ENCODE measurements around the gene CSH1. TPM values are rescaled to one million over a fixed set of nuclear protein-coding genes. Genes with fewer than 3 reads are reported as not detected.
"Not testable (repeated sequence)": the region's sequence is repeated elsewhere in the genome, so short reads cannot be mapped to it uniquely, and the experiment has no call there.

Gene CSH1
- total RNA-seq, 2 experiments from 2014 or later = not detected

DNA sequence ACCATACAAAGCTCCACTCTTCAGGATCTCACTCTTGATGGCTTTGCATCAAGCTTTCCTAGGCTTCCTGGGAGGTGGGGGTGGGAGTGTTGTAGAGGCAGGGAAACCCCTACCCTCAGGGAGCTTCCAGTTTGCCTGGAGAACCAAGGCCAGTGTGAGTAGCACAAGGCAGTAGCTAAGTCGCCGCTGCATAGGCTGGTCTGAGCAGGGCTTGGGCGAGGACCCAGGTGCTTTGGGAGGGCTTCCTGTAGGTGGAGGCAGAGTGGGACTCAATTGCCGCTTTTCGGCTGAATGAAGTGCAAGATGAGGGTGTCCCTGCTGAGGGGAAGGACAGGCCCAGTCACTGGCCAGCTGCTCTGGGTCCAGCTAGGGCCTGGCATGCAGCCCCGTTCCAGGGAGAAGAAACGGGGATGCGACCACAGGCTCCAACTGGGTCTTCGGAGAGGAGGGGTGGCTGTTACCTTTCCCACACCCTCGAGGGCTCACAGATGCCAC, 31.8 kb upstream of the CSH1 start:
- DNase-seq = no peak
- Mint-ChIP-seq H3K27ac (no peak overlapping the region), H3K27me3 (ENCODE audit: low read depth) (no peaks in the 10 kb centered on the region), H3K36me3 (ENCODE audit: low read depth) (peaks cover 6% of the 10 kb centered on the region), H3K9me3 (ENCODE audit: insufficient read depth) (no peaks in the 10 kb centered on the region), H3K4me1 (ENCODE audit: low read depth) (peaks cover 29% of the 10 kb centered on the region), H3K4me3 (no peak overlapping the region)
- POLR2A ChIA-PET = no interaction called here
- no peak for ATAC-seq
- CTCF ChIA-PET = interaction anchor here (0.8 to 8.8 kb wide), 7 partner anchors 9 to 97 kb away, joined by 3 to 59 read pairs (median 12); partner anchors contain the start of gene GH1

DNA sequence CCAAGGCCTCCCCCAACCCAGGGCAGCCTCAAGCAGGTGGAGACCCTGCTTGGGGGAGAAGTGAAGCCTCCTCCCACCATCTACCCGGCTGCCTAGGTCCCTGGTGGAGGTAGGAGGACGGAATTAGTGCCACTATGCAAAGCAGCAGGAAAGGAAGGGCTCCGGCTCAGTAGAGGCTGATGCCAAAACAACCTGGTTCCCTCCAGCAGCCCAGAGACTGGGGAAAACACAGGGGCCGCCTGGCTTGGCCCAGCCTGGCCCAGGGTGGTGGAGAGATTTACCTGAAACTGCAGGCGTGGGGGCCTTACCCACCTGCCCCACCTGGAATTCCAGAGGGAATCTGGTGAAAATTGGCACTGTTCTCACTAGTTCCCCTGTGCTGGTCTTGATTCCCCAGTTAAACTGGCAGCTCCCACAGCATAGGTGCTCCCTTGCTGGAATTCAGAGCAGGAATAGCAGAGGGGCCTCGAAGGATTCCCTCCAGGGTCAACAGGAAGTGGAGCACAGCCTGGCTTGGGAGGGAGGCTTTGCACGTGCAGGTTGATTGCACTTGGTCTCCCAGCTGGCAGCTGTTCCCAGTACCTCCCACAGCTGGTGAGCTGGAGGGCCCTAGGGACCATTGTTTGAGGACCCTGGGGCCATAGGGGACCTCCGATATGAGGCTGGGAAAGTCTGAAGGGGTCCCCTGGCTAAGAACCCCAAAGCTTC, 31.2 kb upstream of the CSH1 start:
- POLR2A ChIA-PET = no interaction called here
- no peak for ATAC-seq
- peaks cover 23% of the 10 kb centered on the region for H3K4me1 Mint-ChIP-seq (ENCODE audit: low read depth)

DNA sequence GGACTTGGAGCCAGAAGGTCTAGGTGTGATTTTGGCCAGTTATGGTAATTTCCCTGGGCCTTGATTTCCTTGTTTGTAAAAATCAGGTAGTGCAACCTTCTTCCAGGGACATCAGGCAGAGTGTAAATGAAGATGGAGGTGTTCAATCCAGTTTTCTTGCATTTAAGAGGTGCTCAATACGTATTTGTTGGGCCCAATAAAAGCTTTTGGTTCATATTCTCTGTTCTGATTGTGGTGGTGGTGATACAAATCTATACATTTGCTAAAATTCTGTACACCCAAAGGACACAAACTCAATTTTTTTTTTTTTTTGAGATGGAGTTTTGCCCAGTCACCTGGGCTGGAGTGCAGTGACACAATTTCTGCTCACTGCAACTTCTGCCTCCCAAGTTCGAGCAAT, 29.8 kb upstream of the CSH1 start:
- peaks cover 6% of the 10 kb centered on the region for H3K36me3 Mint-ChIP-seq (ENCODE audit: low read depth)
- peaks cover 9% of the 10 kb centered on the region for H3K4me1 Mint-ChIP-seq (ENCODE audit: low read depth)
- no peak overlapping the region for H3K27ac Mint-ChIP-seq
- ChIA-PET POLR2A (no interaction called here), CTCF (interaction anchor here (0.9 to 1.5 kb wide), 3 partner anchors 20 to 208 kb away, joined by 4 read pairs; no protein-coding TSS in a partner anchor)
- H3K27me3 Mint-ChIP-seq (ENCODE audit: low read depth) = peaks cover 6% of the 10 kb centered on the region
- no peak for DNase-seq
- ATAC-seq = no peak
- H3K9me3 Mint-ChIP-seq (ENCODE audit: insufficient read depth) = no peaks in the 10 kb centered on the region
- H3K4me3 Mint-ChIP-seq = no peak overlapping the region

More for the DNA sequence above, 31.2 kb upstream of the CSH1 start:
- no peak overlapping the region for H3K4me3 Mint-ChIP-seq
- DNase-seq = no peak
- no peak overlapping the region for H3K27ac Mint-ChIP-seq
- H3K36me3 Mint-ChIP-seq (ENCODE audit: low read depth) = peaks cover 6% of the 10 kb centered on the region
- H3K9me3 Mint-ChIP-seq (ENCODE audit: insufficient read depth) = no peaks in the 10 kb centered on the region
- CTCF ChIA-PET = interaction anchor here (0.8 to 8.8 kb wide), 6 partner anchors 9 to 98 kb away, joined by 3 to 59 read pairs (median 8); partner anchors contain the start of gene GH1
- no peaks in the 10 kb centered on the region for H3K27me3 Mint-ChIP-seq (ENCODE audit: low read depth)

DNA sequence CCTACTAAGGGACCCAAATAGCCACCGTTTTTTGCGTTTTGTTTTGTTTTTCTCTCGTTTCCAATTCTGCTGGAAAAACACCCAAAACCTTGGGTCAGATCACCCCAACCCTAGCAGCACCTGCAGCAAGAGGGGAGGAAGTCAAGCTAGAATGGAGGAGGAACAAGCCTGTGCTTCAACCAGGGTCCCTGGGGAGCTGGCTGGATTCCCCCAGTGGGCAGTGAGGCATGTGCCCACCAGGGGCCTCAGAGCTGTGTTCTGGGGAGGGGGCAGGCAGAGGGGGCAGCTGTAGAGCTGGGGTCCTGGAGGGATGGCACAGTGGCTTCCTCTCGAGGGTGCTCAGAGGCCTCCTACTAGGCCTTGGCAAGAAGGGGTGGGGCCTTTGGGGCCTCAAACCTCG, 29.2 kb upstream of the CSH1 start:
- no peak overlapping the region for H3K27ac Mint-ChIP-seq
- ChIA-PET CTCF (interaction anchor here (0.9 to 1.5 kb wide), 3 partner anchors 21 to 208 kb away, joined by 4 read pairs; no protein-coding TSS in a partner anchor), POLR2A (no interaction called here)
- DNase-seq = no peak
- H3K9me3 Mint-ChIP-seq (ENCODE audit: insufficient read depth) = no peaks in the 10 kb centered on the region
- H3K36me3 Mint-ChIP-seq (ENCODE audit: low read depth) = peaks cover 3% of the 10 kb centered on the region
- peaks cover 6% of the 10 kb centered on the region for H3K27me3 Mint-ChIP-seq (ENCODE audit: low read depth)
- H3K4me3 Mint-ChIP-seq = no peak overlapping the region
- no peak for ATAC-seq
- H3K4me1 Mint-ChIP-seq (ENCODE audit: low read depth) = peaks cover 3% of the 10 kb centered on the region

DNA sequence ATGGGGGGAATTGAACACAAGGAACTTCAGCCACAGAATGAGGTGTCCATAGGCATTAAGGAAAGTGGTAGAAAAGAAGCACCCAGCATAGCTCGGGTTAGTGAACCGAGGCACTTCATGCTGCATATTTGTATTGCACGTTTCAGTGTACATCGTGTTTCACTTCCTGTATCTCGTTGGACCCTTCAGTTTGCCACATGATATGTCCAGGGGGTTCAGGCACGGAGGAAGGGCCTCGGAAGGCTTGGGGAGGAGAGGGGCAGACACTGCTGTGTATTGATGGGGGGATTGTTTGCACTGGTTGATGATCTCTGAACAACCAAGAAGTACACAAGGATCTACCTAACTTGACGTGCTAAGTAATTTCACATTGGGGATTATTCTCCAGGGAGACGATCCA, 26.0 kb upstream of the CSH1 start:
- DNase-seq; POLR2A ChIA-PET; H3K4me3 Mint-ChIP-seq; H3K4me1 Mint-ChIP-seq (ENCODE audit: low read depth); H3K36me3 Mint-ChIP-seq (ENCODE audit: low read depth); ATAC-seq; H3K9me3 Mint-ChIP-seq (ENCODE audit: insufficient read depth); H3K27ac Mint-ChIP-seq: not testable (repeated sequence)
- CTCF ChIA-PET = interaction anchor here (1.3 to 2.3 kb wide), 2 partner anchors 24 to 57 kb away, joined by 3 to 5 read pairs; no protein-coding TSS in a partner anchor
- peaks cover 13% of the 10 kb centered on the region for H3K27me3 Mint-ChIP-seq (ENCODE audit: low read depth)

DNA sequence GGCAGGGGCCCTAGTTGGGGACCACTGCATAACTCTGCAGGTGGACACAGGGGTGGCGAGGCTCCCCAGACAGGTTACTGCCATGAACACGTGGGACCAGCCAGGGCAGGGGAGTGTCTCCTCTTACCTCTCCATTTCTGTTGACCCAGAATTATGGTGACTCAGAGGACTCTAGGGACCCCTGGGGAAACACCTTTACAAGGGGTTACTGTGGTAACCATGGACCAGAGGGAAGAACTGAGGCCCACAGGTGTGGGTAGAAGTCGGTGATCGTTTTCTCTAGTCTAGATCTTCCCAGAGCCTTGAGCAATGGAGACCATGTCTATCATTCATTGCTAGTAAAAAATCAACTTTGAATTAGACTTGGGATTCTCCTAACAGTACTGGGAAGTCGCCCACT, 24.4 kb upstream of the CSH1 start:
- H3K4me3 Mint-ChIP-seq; H3K36me3 Mint-ChIP-seq (ENCODE audit: low read depth); H3K27ac Mint-ChIP-seq; H3K4me1 Mint-ChIP-seq (ENCODE audit: low read depth); DNase-seq; ATAC-seq; H3K9me3 Mint-ChIP-seq (ENCODE audit: insufficient read depth); POLR2A ChIA-PET: not testable (repeated sequence)
- CTCF ChIA-PET = interaction anchor here (1.4 to 5.8 kb wide), 9 partner anchors 17 to 351 kb away, joined by 4 to 114 read pairs (median 15); partner anchors contain the start of gene ICAM2
- H3K27me3 Mint-ChIP-seq (ENCODE audit: low read depth) = peaks cover 15% of the 10 kb centered on the region

DNA sequence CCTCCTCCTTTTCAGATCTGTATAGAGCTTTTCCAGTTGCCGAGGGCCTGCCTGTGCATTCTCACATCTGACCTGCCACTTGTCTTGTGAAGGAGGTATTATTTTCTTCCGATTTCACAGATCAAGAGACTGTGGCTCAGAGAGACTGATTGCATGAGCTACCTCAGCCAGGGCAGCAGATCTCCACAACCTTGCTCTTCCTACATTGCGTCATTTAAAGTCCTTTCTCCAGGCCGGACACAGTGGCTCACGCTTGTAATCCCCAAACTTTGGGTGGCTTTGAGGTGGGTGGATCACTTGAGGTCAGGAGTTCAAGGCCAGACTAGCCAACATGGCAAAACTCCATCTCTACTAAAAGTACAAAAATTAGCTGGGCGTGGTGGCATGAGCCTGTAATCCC, 23.7 kb upstream of the CSH1 start:
- H3K27me3 Mint-ChIP-seq (ENCODE audit: low read depth) = peaks cover 16% of the 10 kb centered on the region
- CTCF ChIA-PET = interaction anchor here (0.6 to 5.8 kb wide), 41 partner anchors 9 to 1341 kb away, joined by 3 to 114 read pairs (median 6); partner anchors contain the start of genes CD79B, CSHL1 and ICAM2
- POLR2A ChIA-PET; ATAC-seq; DNase-seq; H3K36me3 Mint-ChIP-seq (ENCODE audit: low read depth); H3K9me3 Mint-ChIP-seq (ENCODE audit: insufficient read depth); H3K4me3 Mint-ChIP-seq; H3K27ac Mint-ChIP-seq; H3K4me1 Mint-ChIP-seq (ENCODE audit: low read depth): not testable (repeated sequence)

DNA sequence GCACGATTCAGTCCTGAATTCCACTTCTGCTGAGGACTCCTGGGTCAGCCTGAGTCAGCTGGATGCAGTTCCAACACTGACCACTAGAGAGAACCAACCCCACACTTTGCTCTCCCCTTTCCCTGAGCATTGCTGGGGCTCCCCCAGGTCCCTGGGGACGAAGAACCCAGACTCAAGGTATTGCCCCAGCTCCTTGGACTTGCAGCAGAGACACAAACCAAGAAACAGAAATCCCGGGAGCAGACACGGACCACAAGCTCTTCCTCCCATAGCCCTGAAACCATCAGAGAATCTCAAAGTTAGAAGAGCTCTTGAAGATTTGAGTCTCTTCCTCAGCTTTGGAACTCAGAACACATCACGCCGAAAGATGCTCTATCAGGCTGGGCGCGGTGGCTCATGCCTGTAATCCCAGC, 22.9 kb upstream of the CSH1 start:
- H3K36me3 Mint-ChIP-seq (ENCODE audit: low read depth) = no peaks in the 10 kb centered on the region
- peaks cover 16% of the 10 kb centered on the region for H3K27me3 Mint-ChIP-seq (ENCODE audit: low read depth)
- H3K9me3 Mint-ChIP-seq (ENCODE audit: insufficient read depth) = no peaks in the 10 kb centered on the region
- CTCF ChIA-PET = interaction anchor here (0.6 to 5.8 kb wide), 48 partner anchors 8 to 1340 kb away, joined by 3 to 114 read pairs (median 5); partner anchors contain the start of genes CD79B, CSHL1 and ICAM2
- peak; percentile 93 for ATAC-seq
- peaks cover 8% of the 10 kb centered on the region for H3K4me1 Mint-ChIP-seq (ENCODE audit: low read depth)
- peak; percentile 79 for DNase-seq
- no peak overlapping the region for H3K4me3 Mint-ChIP-seq
- POLR2A ChIA-PET = interaction anchor here (1.3 kb wide), 1 partner anchor 71 kb away, joined by 3 read pairs; no protein-coding TSS in a partner anchor
- peak overlapping the region; percentile 47 for H3K27ac Mint-ChIP-seq

DNA sequence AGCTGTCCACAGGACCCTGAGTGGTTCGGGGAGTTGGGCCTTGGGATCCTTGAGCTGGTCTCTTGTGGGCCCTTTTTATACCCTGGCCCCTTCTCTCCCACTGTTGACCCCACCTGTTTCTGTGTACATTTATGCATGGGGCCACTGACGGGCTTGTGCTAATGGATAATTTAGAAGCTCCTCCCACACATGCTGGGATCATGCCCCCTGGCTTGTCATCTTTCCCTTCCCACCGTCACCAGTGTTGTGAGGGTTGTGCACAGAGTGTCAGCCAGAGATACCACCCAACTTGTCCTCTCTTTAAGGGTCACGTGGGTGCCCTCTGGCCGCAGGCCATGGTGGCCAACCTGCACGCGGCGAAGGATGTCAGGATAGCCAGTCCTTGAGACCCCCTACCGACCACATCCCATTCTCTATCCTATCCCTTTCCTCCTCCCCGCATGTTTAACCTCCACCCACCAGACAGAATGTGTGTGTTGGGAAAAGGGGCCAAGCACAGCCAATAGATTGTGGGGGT, 22.5 kb upstream of the CSH1 start, which contains the start of gene GH1:
Gene GH1 (minus strand): TSS at position 51 of the 517 bp plus-strand sequence. CDS start 63 bp downstream, outside the sequence.
- Mint-ChIP-seq H3K27ac (peak within 1 kb of the TSS; percentile 47), H3K27me3 (ENCODE audit: low read depth) (peaks cover 16% of the 10 kb centered on the region)
- H3K4me3 Mint-ChIP-seq; H3K9me3 Mint-ChIP-seq (ENCODE audit: insufficient read depth); H3K4me1 Mint-ChIP-seq (ENCODE audit: low read depth); DNase-seq; H3K36me3 Mint-ChIP-seq (ENCODE audit: low read depth): not testable (repeated sequence)
- POLR2A ChIA-PET = interaction anchor here (1.3 kb wide), 1 partner anchor 72 kb away, joined by 3 read pairs; no protein-coding TSS in a partner anchor
- ATAC-seq = peak; percentile 17
- CTCF ChIA-PET = interaction anchor here (0.8 to 5.8 kb wide), 41 partner anchors 8 to 384 kb away, joined by 3 to 114 read pairs (median 6); partner anchors contain the start of genes CD79B, CSHL1 and ICAM2

DNA sequence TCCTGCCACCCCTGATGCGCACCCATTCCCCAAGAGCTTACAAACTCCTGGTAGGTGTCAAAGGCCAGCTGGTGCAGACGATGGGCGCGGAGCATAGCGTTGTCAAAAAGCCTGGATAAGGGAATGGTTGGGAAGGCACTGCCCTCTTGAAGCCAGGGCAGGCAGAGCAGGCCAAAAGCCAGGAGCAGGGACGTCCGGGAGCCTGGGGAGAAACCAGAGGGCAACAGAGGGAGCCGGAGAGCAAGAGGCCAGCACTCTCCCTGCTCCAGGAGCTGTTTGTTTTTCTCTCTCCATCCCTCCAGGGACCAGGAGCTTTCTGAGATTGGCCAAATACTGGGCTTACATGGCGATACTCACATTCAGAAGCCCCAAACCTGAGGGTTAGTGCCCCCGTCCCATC, 21.9 kb upstream of the CSH1 start:
- ATAC-seq = no peak

DNA sequence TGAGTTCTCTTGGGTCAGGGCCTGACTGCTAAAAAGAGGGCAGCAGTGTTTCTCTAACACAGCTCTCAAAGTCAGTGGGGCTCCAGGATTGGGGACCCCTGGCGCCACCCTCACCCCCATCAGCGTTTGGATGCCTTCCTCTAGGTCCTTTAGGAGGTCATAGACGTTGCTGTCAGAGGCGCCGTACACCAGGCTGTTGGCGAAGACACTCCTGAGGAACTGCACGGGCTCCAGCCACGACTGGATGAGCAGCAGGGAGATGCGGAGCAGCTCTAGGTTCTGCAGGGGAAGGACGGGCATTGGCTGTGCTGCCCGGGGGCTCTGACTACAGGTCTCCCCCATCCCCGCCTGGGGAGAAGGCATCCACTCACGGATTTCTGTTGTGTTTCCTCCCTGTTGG, 21.3 kb upstream of the CSH1 start:
- no peak for DNase-seq
- Mint-ChIP-seq H3K27ac (no peak overlapping the region), H3K27me3 (ENCODE audit: low read depth) (peaks cover 16% of the 10 kb centered on the region), H3K9me3 (ENCODE audit: insufficient read depth) (no peaks in the 10 kb centered on the region), H3K4me1 (ENCODE audit: low read depth) (peaks cover 8% of the 10 kb centered on the region), H3K4me3 (no peak overlapping the region), H3K36me3 (ENCODE audit: low read depth) (no peaks in the 10 kb centered on the region)
- ATAC-seq = no peak
- ChIA-PET CTCF (interaction anchor here (1.5 to 5.8 kb wide), 11 partner anchors 11 to 216 kb away, joined by 6 to 114 read pairs (median 58); partner anchors contain the start of gene ICAM2), POLR2A (no interaction called here)

More for the DNA sequence above, 21.9 kb upstream of the CSH1 start:
- H3K27me3 Mint-ChIP-seq (ENCODE audit: low read depth) = peaks cover 16% of the 10 kb centered on the region
- H3K4me1 Mint-ChIP-seq (ENCODE audit: low read depth) = peaks cover 8% of the 10 kb centered on the region
- no peaks in the 10 kb centered on the region for H3K36me3 Mint-ChIP-seq (ENCODE audit: low read depth)
- no peak overlapping the region for H3K4me3 Mint-ChIP-seq
- H3K9me3 Mint-ChIP-seq (ENCODE audit: insufficient read depth) = no peaks in the 10 kb centered on the region
- DNase-seq = no peak
- H3K27ac Mint-ChIP-seq = no peak overlapping the region
- ChIA-PET CTCF (interaction anchor here (0.8 to 5.8 kb wide), 23 partner anchors 7 to 230 kb away, joined by 3 to 114 read pairs (median 14); partner anchors contain the start of genes CD79B, CSHL1 and ICAM2), POLR2A (interaction anchor here (1.3 kb wide), 1 partner anchor 72 kb away, joined by 3 read pairs; no protein-coding TSS in a partner anchor)

Data from activated CD8-positive, alpha-beta T cell treated with anti-CD3 and anti-CD28 coated beads, Interleukin-2, amount 10 ng/mL, durations not matched to agents 7 days and 5 days (primary cell).